Activated naive CD8-positive, alpha-beta T cell treated with anti-CD3 and anti-CD28 coated beads for 36 hours (primary cell): ENCODE data around the gene SFRP2. TPM values are rescaled to one million over a fixed set of nuclear protein-coding genes. Genes with fewer than 3 reads are reported as not detected.

Experiments used
- DNase-seq: peaks from one replicate; pipeline ENCODE4 v3.0.0; 2021
- H3K27ac Mint-ChIP-seq: one replicate; pipeline ENCODE4 v1.8.0; 2022; ENCODE audit warnings: mild to moderate bottlenecking, moderate library complexity, mixed read lengths
- H3K27me3 Mint-ChIP-seq: one replicate; pipeline ENCODE4 v1.8.0; 2022; ENCODE audit warnings: mild to moderate bottlenecking, mixed read lengths
- H3K36me3 Mint-ChIP-seq: one replicate; pipeline ENCODE4 v1.8.0; 2021; ENCODE audit warnings: mild to moderate bottlenecking, mixed read lengths
- H3K4me1 Mint-ChIP-seq: one replicate; pipeline ENCODE4 v1.8.0; 2021; ENCODE audit warnings: mixed read lengths
- H3K4me3 Mint-ChIP-seq: one replicate; pipeline ENCODE4 v1.8.0; 2022; ENCODE audit warnings: mild to moderate bottlenecking, moderate library complexity, mixed read lengths
- H3K9me3 Mint-ChIP-seq: one replicate; pipeline ENCODE4 v1.8.0; 2022; ENCODE audit warnings: mixed read lengths
- total RNA-seq, 2 experiments: library from RNA; stranded (reverse); gene quantifications; one replicate each; pipeline ENCODE4 v1.2.3, GENCODE V29; 2021

SFRP2 gene
- total RNA-seq, 2 experiments from 2014 or later: 0.14 TPM; not detected in 1

DNA sequence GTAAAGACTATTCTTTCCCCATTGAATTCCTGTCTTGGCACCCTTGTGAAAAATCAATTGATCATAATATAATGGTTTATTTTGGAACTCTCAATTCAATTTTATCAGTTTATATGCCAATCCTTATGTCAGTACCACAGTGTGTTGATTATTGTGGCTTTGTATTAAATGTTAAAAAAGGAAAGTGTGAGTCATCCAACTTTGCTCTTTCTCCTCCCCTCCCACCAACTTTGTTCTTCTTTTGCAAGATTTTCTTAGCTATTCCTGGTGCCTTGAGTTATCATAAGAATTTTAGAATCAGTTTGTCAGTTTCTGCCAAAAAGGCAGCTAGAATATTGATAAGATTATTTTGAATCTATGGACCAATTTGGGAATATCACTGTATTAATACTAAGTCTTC, 17.8 kb downstream of the SFRP2 start:
- Mint-ChIP-seq H3K9me3 (peaks cover 5% of the 10 kb centered on the region), H3K27me3 (peaks cover 27% of the 10 kb centered on the region), H3K4me1 (peaks cover 7% of the 10 kb centered on the region), H3K27ac (no peak overlapping the region), H3K36me3 (peaks cover 2% of the 10 kb centered on the region), H3K4me3 (no peak overlapping the region)
- no peak for DNase-seq

GRCh38 chr4:153766758-153767157, 22.1 kb downstream of the SFRP2 start:
- Mint-ChIP-seq H3K27me3 (peaks cover 28% of the 10 kb centered on the region), H3K27ac (no peak overlapping the region), H3K36me3 (peaks cover 3% of the 10 kb centered on the region), H3K4me3 (no peak overlapping the region), H3K9me3 (peaks cover 8% of the 10 kb centered on the region), H3K4me1 (peaks cover 10% of the 10 kb centered on the region)
- no peak for DNase-seq

DNA sequence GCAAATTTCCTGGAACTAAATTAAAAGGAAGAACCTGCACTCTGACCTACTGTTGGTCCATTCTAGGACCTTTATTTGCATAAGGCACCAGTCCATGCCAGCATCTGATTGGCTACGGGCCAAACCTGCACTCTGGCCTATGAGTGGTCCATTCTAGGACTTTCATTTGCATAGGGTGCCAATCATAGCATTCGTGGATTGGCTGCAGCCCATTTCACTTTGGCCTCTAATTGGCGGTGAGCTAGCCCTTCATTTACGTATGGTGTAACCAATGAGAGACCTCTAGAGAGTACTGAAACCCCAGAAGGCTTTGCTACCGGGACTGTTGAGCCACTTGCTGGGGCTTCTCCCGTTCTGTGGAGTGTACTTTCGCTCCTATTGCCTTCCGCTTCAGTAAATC, 23.0 kb downstream of the SFRP2 start:
- DNase-seq: no peak
- Mint-ChIP-seq H3K36me3 (peaks cover 2% of the 10 kb centered on the region), H3K4me3 (no peak overlapping the region), H3K27me3 (peaks cover 34% of the 10 kb centered on the region), H3K9me3 (peaks cover 4% of the 10 kb centered on the region), H3K27ac (no peak overlapping the region), H3K4me1 (peaks cover 5% of the 10 kb centered on the region)

- Mint-ChIP-seq H3K27ac (no peak overlapping the region), H3K4me3 (no peak overlapping the region), H3K36me3 (peaks cover 1% of the 10 kb centered on the region), H3K27me3 (peaks cover 39% of the 10 kb centered on the region), H3K4me1 (peaks cover 3% of the 10 kb centered on the region), H3K9me3 (peaks cover 3% of the 10 kb centered on the region)
- DNase-seq: no peak
These were observed 24.1 kb downstream of the SFRP2 start for GRCh38 chr4:153764601-153765368.

DNA sequence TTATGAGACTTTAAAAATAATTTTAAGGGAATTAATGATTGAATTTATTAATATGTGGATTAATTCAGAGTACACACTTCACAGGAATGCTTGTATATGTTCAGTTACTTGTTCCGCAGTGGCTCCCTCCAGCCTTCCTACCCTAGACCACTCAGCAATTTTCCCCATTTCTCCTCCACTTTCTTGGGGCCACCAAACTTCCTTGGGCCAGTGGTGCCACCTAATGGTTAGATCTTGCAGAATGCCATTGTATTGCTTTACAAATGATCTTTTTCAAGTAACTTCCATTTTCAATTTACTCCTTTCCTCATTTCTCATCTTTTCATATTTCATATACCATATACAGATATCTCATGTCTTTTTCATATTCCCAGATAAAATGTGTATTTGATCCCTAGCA, 25.5 kb downstream of the SFRP2 start:
- DNase-seq: no peak
- Mint-ChIP-seq H3K27ac (no peak overlapping the region), H3K36me3 (peaks cover 1% of the 10 kb centered on the region), H3K4me1 (peaks cover 3% of the 10 kb centered on the region), H3K4me3 (no peak overlapping the region), H3K9me3 (peaks cover 3% of the 10 kb centered on the region), H3K27me3 (peaks cover 49% of the 10 kb centered on the region)

- H3K9me3 Mint-ChIP-seq: peaks cover 3% of the 10 kb centered on the region
- H3K36me3 Mint-ChIP-seq: peaks cover 1% of the 10 kb centered on the region
- H3K27me3 Mint-ChIP-seq: peaks cover 47% of the 10 kb centered on the region
- peaks cover 9% of the 10 kb centered on the region for H3K4me1 Mint-ChIP-seq
- no peak within 1 kb of the TSS for H3K27ac Mint-ChIP-seq
- DNase-seq: peak; percentile 19
- peak within 1 kb of the TSS; percentile 32 for H3K4me3 Mint-ChIP-seq
These were observed 29.2 kb downstream of the SFRP2 start, which contains the start of gene RNF175 for GRCh38 chr4:153759407-153760316. TSS of gene RNF175 (minus strand) at chr4:153760024. CDS start at chr4:153759862, 162 bp downstream.

GRCh38 chr4:153758688-153759406, 30.0 kb downstream of the SFRP2 start:
- Mint-ChIP-seq H3K27me3 (peaks cover 46% of the 10 kb centered on the region), H3K9me3 (peaks cover 6% of the 10 kb centered on the region), H3K4me1 (peaks cover 9% of the 10 kb centered on the region), H3K27ac (no peak overlapping the region), H3K4me3 (no peak overlapping the region), H3K36me3 (peaks cover 1% of the 10 kb centered on the region)
- DNase-seq: no peak

DNA sequence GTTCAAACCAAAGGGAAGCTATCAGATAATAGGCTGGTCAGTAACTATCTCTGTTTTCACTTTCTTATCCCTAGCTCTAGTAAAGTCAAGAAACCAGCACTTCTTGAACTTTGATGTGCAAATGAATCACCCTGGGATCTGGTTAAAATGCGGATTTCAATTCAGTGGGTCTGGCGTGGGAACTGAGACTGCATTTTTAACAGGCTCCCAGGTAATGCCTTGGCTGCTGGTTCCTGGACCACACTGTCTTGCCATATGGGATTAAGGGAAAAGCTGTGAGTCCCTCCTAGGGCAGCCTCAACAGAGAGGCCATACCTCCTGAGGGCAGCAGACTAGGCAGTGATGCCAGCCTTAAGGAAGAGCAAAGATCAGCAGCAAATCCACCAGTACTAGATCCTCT, 30.7 kb downstream of the SFRP2 start:
- H3K27ac Mint-ChIP-seq: no peak overlapping the region
- no peak overlapping the region for H3K4me3 Mint-ChIP-seq
- H3K9me3 Mint-ChIP-seq: peaks cover 3% of the 10 kb centered on the region
- H3K27me3 Mint-ChIP-seq: peaks cover 39% of the 10 kb centered on the region
- H3K4me1 Mint-ChIP-seq: peaks cover 9% of the 10 kb centered on the region
- no peaks in the 10 kb centered on the region for H3K36me3 Mint-ChIP-seq
- DNase-seq: no peak

DNA sequence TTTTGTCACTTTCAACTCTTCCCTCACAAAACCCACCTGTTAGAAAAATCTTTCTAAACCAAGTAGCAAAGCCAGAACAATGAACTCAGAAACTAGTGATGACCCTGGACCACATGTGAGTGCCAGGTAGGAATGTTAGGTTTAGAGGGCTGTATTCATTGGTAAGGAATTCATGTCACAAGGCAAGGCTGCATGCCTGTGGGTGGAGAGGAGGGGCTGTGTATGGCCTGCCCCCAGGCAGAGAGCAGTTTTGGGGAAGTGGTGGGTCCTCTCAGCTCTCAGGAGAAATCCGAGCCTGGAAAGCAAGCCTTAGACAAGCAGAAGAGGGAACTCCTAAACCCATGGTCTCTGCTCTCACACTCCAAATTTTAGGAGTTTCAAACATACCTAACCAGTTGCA, 31.5 kb downstream of the SFRP2 start:
- H3K4me3 Mint-ChIP-seq: no peak overlapping the region
- H3K4me1 Mint-ChIP-seq: peaks cover 6% of the 10 kb centered on the region
- peaks cover 3% of the 10 kb centered on the region for H3K9me3 Mint-ChIP-seq
- H3K27ac Mint-ChIP-seq: no peak overlapping the region
- H3K36me3 Mint-ChIP-seq: no peaks in the 10 kb centered on the region
- H3K27me3 Mint-ChIP-seq: peaks cover 33% of the 10 kb centered on the region
- DNase-seq: no peak

DNA sequence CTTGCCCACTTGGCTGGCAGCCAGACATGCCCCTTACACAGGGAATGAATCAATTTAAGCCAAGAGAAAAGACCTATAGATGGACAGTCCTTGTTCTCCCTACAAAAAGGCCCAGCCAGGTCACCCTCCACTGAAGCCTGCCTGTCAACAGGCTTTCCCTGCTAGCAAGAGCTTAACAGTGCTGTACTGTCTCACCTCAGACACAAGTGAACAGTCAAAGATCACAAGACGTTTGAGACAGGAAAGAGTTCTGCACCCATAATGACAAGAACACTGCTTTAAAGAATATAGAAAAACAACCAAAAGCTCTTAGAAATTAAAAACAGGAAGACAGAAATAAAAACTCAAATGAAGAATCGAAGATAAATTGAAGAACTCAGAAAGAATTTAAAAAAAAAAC, 33.7 kb downstream of the SFRP2 start:
- Mint-ChIP-seq H3K4me3 (no peak overlapping the region), H3K27me3 (peaks cover 18% of the 10 kb centered on the region), H3K27ac (no peak overlapping the region), H3K36me3 (no peaks in the 10 kb centered on the region), H3K9me3 (peaks cover 3% of the 10 kb centered on the region), H3K4me1 (peaks cover 6% of the 10 kb centered on the region)
- DNase-seq: no peak

- peaks cover 3% of the 10 kb centered on the region for H3K4me1 Mint-ChIP-seq
- peaks cover 5% of the 10 kb centered on the region for H3K27me3 Mint-ChIP-seq
- H3K4me3 Mint-ChIP-seq: no peak overlapping the region
- no peaks in the 10 kb centered on the region for H3K36me3 Mint-ChIP-seq
- peaks cover 3% of the 10 kb centered on the region for H3K9me3 Mint-ChIP-seq
- DNase-seq: peak; percentile 61
- H3K27ac Mint-ChIP-seq: no peak overlapping the region
These were observed 38.6 kb downstream of the SFRP2 start for GRCh38 chr4:153750197-153750817.

DNA sequence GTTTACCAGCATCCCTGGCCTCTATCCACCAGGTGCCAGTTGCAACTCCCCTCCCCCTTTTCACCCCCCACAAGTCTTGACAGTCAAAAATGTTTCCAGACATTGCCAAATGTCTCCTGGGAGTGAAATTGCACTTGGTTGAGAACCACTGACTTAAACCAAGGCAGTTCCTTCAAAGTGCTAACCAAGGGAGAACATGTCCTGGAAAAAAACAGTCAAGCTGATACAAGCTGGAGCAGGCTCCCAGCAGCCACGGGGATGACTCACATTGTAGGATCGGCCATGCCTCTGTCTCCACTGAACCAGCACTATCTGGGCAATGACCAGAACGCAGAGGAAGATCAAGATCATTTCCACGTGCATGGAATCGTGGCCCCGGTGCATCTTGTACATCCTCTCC, 40.5 kb downstream of the SFRP2 start:
- no peak overlapping the region for H3K4me3 Mint-ChIP-seq
- DNase-seq: no peak
- H3K27ac Mint-ChIP-seq: no peak overlapping the region
- H3K27me3 Mint-ChIP-seq: peaks cover 5% of the 10 kb centered on the region
- no peaks in the 10 kb centered on the region for H3K36me3 Mint-ChIP-seq
- no peaks in the 10 kb centered on the region for H3K9me3 Mint-ChIP-seq
- H3K4me1 Mint-ChIP-seq: peaks cover 2% of the 10 kb centered on the region

DNA sequence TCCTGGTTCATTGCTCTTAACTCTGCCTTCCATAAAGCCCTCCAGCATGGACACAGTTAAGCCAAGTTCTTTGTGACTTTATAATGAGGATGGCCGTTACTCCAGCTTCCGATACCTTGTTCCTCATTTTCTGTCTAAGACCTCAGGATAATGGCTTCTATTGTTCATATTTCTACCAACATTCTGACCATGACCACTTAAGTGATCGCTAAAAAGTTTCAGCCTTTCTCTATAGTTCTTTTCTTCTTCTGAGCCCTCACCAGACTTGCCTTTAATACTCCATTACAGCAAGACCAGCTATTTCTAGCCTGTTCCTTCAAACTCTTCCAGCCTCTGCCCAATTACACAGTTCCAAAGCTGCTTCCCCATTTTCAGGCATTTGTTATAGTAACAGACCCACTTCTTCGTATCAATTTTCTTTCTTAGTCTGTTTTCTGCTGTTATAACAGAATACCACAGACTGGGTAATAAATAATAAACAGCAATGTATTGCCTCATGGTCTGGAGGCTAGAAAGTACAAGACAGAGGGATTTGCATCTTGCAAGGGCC, 41.4 kb downstream of the SFRP2 start:
- no peaks in the 10 kb centered on the region for H3K9me3 Mint-ChIP-seq
- H3K27me3 Mint-ChIP-seq: peaks cover 5% of the 10 kb centered on the region
- no peak overlapping the region for H3K4me3 Mint-ChIP-seq
- H3K27ac Mint-ChIP-seq: no peak overlapping the region
- no peaks in the 10 kb centered on the region for H3K36me3 Mint-ChIP-seq
- DNase-seq: no peak
- H3K4me1 Mint-ChIP-seq: peaks cover 2% of the 10 kb centered on the region

DNA sequence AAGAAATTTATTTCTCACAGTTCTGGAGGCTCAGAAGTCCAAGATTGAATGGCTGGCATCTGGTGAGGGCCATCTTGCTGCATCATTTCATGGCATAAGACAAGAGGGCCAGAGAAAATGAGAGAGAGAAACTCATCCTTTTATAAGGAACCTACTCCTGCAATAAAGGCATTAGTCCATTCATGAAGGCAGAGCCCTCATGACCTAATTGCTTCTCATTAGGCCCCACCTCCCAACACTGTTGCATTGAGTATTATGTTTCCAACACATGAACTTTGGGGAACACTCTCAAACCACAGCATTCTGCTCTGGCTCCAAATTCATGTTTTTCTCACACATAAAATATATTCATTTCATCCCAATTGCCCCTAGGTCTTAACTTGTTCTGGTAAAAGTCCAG, 43.2 kb downstream of the SFRP2 start:
- DNase-seq: no peak
- Mint-ChIP-seq H3K4me3 (no peak overlapping the region), H3K36me3 (peaks cover 4% of the 10 kb centered on the region), H3K4me1 (peaks cover 2% of the 10 kb centered on the region), H3K27ac (no peak overlapping the region), H3K27me3 (peaks cover 5% of the 10 kb centered on the region), H3K9me3 (peaks cover 6% of the 10 kb centered on the region)
